RWPE1 (cell line): Measurements from ENCODE around the gene SLITRK4.

Experiments used
- CTCF ChIA-PET: fragments of 350-600 bp; sonication (Branson Sonifier 250); formaldehyde crosslinking; extraction: SDS; loops from one replicate; lab custom pipeline; 2021; lab: Yijun Ruan, JAX
- POLR2A ChIA-PET: fragments of 400-600 bp; formaldehyde crosslinking; extraction: SDS; loops from one replicate; lab custom pipeline; 2020; ENCODE audit warnings: antibody characterized with exemption; ENCODE audit not compliant: low non-redundant PET; lab: Yijun Ruan, JAX
- DNase-seq: peaks from one replicate; pipeline ENCODE4 v3.0.0; 2012; ENCODE audit warnings: low spot score
- H3K27ac ChIP-seq: fragments of 450-650 bp; 2 replicates; pipeline ENCODE4 v1.5.1; 2017
- TF ChIP-seq, protein P1 (sequence below): fragments of 450-650 bp; conservative IDR thresholded peaks from 2 replicates; pipeline ENCODE4 v1.5.1; 2017; ENCODE audit warnings: low read depth, mild to moderate bottlenecking

Gene SLITRK4

GRCh38 chrX:143581240-143581639 is 54.7 kb downstream of the SLITRK4 start:
- POLR2A ChIA-PET, result no interaction called here
- DNase-seq, result no peak
- CTCF ChIA-PET, result no interaction called here
- TF ChIP-seq, protein P1, sequence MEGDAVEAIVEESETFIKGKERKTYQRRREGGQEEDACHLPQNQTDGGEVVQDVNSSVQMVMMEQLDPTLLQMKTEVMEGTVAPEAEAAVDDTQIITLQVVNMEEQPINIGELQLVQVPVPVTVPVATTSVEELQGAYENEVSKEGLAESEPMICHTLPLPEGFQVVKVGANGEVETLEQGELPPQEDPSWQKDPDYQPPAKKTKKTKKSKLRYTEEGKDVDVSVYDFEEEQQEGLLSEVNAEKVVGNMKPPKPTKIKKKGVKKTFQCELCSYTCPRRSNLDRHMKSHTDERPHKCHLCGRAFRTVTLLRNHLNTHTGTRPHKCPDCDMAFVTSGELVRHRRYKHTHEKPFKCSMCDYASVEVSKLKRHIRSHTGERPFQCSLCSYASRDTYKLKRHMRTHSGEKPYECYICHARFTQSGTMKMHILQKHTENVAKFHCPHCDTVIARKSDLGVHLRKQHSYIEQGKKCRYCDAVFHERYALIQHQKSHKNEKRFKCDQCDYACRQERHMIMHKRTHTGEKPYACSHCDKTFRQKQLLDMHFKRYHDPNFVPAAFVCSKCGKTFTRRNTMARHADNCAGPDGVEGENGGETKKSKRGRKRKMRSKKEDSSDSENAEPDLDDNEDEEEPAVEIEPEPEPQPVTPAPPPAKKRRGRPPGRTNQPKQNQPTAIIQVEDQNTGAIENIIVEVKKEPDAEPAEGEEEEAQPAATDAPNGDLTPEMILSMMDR, result no peak
- no peak overlapping the region for H3K27ac ChIP-seq

DNA sequence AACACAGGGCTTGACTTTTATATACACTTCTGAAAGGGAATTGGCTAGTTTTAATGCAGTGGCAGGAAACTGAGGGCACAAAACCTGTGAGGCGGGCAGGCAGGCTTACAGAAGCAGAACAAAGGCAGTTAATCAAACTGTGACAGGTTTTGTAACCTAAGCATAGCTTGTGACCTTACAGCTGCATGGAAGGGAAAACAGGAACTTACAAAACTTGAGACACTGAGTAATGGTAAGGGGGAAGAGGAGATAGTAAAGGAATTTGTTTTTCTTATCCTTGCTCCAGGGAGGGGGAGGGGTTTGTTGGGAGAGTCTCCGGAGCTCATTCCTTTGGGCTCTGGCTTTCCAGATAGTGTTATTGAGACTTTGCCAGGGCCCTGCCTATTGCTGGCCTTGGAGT is 55.6 kb downstream of the SLITRK4 start:
- POLR2A ChIA-PET, result no interaction called here
- CTCF ChIA-PET, result no interaction called here
- H3K27ac ChIP-seq, result no peak overlapping the region
- TF ChIP-seq, protein P1, result no peak
- peak; percentile 10 for DNase-seq
